ENCODE data around the gene AIG1.

AIG1 gene

DNA sequence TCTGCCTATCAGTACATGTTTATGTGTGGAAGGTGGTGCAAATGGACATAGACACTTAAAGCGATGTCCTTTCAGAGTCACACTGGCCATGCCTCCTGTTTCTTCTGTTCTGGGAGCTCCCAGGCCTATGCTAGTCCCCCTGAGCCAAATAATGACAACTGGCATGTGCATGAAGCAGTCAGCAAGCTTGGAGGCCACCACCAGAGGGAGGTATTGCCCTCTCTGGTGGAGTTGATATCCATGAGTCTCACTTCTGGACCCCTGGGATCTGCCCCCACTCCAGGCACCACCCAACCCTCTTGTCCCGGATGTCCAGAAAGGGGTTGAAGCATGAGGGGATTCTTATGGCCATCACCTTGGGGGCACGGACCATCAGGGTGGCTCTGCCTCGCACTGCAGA is 172.2 kb downstream of the AIG1 start:
- H3K4me3 ChIP-seq (ENCODE audit: low read depth, low read length), result no peak overlapping the region
- TF ChIP-seq, protein P1, sequence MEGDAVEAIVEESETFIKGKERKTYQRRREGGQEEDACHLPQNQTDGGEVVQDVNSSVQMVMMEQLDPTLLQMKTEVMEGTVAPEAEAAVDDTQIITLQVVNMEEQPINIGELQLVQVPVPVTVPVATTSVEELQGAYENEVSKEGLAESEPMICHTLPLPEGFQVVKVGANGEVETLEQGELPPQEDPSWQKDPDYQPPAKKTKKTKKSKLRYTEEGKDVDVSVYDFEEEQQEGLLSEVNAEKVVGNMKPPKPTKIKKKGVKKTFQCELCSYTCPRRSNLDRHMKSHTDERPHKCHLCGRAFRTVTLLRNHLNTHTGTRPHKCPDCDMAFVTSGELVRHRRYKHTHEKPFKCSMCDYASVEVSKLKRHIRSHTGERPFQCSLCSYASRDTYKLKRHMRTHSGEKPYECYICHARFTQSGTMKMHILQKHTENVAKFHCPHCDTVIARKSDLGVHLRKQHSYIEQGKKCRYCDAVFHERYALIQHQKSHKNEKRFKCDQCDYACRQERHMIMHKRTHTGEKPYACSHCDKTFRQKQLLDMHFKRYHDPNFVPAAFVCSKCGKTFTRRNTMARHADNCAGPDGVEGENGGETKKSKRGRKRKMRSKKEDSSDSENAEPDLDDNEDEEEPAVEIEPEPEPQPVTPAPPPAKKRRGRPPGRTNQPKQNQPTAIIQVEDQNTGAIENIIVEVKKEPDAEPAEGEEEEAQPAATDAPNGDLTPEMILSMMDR (IDR thresholded peaks at IDR 0.05; ENCODE audit: low read depth, low read length), result peak; percentile 49; the same call in 1 of the 2 replicates

DNA sequence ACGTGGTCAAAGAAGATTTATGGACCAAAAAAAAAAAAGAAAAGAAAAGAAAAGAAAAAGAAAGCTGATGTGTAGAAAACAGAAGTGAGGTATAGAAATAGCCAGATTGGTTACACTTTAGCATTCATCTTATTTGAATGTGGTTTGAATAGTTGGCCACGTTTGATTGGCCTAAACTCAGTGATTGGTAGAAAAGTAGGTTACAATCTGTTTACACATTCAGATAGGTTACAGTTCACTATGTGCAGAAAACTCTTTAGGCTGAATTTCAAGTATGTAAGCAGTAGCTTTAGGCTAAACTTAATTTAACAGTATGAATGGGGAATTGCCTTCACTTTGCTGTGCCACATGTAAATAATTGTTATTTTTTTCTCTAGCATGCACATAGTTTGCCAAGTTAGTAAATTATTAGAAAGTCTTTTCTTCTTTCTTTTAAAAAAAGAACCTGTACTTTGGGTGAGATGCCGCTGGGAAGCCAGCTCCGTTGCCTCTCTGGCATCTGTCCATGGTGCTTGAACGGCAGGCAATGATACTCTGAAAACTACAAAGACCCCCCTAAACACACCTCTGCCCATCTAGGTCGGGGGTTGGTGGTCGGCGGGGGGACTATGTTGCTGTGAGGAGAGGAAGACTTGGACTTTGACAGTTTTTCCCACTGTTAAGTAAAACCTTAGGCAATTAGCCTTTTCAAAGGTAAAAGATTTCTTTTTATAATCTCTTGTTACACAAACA is 173.0 kb downstream of the AIG1 start:
- TF ChIP-seq, protein P1 (IDR thresholded peaks at IDR 0.05; ENCODE audit: low read depth, low read length), result no peak
- H3K4me3 ChIP-seq (ENCODE audit: low read depth, low read length), result no peak overlapping the region

DNA sequence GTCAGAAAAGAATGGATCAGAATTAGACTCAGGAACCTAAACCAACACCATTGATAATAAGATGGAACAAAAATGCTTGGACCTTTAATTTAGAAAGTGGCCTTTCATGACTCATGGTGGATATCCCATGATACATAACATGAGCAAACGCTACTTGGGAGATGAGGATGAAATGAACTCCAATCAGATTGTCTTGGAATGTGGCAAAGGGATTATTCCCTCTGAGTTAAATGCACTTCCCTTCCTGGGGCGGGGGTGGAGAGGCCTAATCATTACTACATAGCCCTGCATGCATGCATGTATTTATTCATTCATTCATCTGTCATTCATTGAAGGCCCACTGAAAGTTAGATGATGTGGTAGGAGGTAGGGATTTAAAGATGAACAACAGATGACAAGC is 174.0 kb downstream of the AIG1 start:
- TF ChIP-seq, protein P1 (IDR thresholded peaks at IDR 0.05; ENCODE audit: low read depth, low read length), result no peak

DNA sequence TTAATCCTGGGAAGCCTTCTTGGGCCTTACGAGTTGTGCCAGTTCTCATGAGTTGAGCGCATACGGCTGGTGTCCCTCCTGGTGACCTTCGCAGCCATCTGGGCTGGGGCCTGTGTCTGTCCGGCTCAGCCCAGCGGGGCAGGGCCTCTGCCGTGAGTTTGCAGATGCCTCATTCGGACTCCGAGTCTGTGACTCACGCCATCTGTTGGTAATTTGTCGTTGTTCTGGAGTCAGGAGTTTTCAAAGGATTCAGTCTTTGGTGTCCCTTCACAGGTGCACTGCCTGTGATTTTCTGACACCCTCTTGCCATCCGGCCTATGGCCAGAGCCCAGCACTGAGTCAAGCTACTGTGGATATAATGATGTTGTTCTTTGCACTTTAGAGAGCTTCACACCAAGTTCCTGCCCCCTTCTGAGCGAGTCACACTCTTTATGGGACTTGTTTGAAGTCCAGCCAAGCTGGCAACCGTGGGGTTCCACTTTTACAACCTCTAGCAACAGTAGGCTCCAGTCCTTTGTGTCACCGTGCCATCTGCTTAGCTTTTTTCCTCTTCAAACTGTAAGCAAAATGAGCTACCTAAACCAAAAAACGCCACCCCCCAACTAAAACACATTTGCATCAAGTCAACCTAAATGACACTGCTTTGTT is 175.6 kb downstream of the AIG1 start:
- no peak overlapping the region for H3K4me3 ChIP-seq (ENCODE audit: low read depth, low read length)
- TF ChIP-seq, protein P1 (IDR thresholded peaks at IDR 0.05; ENCODE audit: low read depth, low read length), result no peak

More for the DNA sequence above, 174.0 kb downstream of the AIG1 start:
- no peak overlapping the region for H3K4me3 ChIP-seq (ENCODE audit: low read depth, low read length)

DNA sequence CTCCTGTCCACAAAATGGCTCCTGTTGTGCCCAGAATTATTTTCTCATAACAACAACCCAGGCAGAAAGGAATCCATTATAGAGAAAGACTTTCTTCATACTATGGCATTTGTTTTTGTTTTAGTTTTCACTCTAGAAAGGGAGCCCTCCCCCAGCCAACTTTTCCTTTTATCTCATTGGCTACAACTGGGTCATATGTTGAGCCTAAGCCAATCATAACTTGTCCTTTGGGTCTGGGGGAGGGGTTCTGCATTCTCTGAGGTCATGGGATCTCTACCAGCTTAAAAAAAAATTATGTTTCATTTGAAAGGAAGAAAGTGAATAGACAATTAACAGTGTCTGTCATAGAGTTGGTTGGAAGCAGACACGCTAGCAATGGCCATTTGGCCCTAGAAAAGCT is 177.6 kb downstream of the AIG1 start:
- H3K4me3 ChIP-seq (ENCODE audit: low read depth, low read length), result no peak overlapping the region
- TF ChIP-seq, protein P1 (IDR thresholded peaks at IDR 0.05; ENCODE audit: low read depth, low read length), result no peak

DNA sequence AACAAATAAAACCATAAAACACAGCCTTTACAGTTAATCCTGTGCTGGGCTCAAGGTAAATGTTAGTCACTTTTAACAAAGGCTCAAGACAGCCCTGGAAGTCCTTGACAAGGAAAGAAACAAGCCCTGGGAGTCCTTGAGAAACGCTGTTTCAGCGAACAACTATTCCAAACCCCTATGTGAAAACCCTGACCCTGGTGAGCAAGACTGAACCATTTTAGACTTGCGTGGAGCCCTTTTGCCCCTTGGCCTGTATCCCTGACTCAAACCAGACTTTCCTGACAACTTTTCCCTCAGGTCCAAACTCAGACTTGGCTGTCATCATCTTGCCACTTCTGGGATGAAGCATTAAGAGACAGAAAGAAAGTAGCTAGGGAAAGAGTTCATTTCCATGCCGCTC is 180.4 kb downstream of the AIG1 start:
- H3K4me3 ChIP-seq (ENCODE audit: low read depth, low read length), result no peak overlapping the region
- TF ChIP-seq, protein P1 (IDR thresholded peaks at IDR 0.05; ENCODE audit: low read depth, low read length), result no peak

DNA sequence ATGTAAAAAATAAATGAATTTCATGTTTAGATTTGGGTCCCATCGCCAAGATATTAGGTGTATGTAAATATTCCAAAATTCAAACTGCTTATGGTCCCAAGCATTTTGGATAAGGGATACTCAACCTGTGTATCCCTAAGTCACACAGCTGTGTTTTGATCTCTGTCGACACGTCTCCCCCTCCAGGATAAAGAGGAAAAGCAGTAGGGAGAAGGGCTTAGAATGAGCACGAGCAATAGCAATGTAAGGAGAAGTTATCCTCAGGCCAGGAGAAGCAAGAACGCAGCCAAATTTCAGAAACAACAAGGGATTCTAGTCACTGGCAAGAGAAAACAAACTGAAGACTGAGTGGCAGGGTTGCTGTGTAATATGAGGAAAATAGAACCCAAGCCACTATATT is 181.2 kb downstream of the AIG1 start:
- no peak overlapping the region for H3K4me3 ChIP-seq (ENCODE audit: low read depth, low read length)
- TF ChIP-seq, protein P1 (IDR thresholded peaks at IDR 0.05; ENCODE audit: low read depth, low read length), result no peak
